GM19023 (cell line): ENCODE results near the gene EML6.
A peak's percentile ranks its signal among the peaks of the same experiment; 100 is the strongest.
"Not testable (repeated sequence)": the region's sequence is repeated elsewhere in the genome, so short reads cannot be mapped to it uniquely, and the experiment has no call there.

Source experiments
- ATAC-seq: cut with Tn5 transposase; IDR thresholded peaks from one replicate; pipeline ENCODE4 v1.9.1; 2021; ENCODE audit warnings: mild to moderate bottlenecking, moderate library complexity; ENCODE audit not compliant: unreplicated experiment

The EML6 gene

DNA sequence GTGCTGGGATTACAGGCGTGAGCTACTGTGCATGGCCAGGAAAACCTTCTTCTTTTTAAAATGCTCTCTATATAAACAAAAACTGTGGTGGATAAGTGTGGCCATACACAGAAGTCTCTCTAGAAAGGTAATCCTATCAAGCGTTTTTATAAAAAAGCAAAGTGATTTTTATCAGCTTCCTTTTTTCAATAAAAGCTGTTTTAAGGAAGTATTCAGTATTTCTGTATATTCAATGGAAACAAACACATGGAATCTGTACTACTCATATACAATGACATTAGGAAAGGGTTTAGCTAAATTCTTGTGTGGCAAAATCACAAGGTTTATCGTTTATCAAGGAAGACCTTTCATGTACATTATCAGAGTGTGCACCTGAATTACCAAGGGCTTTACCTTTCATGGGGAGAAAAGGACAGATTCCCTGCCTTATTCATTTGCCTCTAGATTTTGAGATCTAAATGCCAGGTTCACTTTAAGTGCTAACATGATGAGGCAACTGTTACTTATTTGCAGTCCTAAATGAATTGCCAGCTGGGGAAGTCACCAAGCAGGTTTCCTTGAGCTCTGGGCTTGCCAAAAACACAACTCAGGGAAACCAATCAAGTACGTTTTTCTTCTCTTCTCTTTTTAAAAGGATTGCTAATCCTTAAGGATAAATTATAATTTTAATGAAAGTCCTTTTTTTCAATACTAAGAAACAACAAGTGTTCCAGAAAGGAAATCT is 256.0 kb downstream of the EML6 start:
- ATAC-seq = no peak

DNA sequence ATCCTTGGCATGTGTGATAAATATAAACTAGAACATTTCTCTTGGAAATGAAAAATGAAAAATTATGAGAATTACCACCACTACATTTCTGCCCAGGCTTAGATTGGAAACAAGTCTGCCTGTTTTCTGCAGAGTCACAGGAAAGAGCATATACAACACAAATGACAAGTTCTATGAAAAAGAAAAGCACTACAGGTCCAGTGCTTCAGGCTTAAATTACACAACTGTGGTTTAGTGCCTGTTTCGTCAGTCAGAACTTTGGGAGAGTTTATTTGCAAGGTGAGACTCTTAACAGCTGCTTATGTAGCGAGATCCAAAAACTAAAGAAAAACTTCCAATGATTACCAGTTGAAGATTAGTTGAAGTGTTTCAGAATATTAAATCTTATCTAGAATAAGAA is 257.9 kb downstream of the EML6 start:
- no peak for ATAC-seq

DNA sequence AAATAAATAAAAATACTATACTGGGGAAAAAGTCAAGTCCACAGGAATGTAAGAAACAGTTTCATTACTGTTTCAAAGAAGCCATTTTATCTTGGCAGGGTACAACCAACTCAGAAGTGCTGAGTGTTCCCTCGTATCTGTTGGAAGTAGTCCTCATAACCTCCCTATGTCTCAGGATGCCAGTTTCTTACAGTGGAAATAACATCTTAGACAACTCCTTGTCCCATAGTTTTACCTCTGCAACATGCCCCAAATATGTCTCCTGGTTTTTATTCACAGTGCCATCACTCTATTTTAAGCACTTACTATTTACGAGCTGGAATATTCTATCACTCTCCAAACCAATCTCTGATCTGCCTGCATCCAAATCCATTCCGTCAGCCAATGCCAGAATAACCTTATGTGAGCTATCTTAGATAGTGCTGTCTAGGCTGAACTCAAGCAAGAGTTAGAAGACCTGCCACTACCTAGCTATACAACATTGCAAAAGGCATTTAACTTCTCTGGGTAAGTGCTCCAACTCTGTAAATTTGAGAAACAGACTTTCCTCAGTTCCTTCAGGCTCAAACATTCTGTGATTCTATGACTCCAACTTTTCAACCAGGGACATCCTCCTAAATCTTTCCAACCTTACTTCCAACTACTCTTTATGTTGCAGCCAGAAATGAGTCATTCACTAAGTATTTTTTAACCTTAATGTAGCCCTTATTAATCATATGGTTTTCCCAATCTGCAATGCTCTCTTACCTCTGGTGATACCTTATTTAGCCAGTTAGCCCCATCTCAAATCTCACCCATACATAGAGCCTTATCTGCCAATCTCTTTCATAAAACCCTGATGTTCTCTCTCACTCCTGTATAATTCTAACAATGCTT is 260.1 kb downstream of the EML6 start:
- ATAC-seq = no peak

DNA sequence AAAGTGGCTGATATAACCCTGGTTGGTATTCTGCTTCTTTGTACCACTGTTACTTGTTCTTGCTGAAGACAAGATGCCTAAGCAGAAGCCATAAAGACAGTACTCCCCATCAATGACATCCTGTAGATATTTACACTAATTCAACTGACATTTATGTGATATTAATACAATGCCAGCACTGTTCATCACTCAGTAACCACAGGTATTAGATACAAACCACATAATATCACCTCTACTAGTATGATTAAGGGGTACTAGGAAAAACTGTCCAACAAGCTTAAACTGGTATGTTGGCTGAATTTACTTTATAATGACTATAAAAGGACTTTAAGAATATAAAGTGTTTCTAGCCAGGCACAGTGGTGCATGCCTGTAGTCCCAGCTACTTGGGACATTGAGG is 261.0 kb downstream of the EML6 start:
- no peak for ATAC-seq

DNA sequence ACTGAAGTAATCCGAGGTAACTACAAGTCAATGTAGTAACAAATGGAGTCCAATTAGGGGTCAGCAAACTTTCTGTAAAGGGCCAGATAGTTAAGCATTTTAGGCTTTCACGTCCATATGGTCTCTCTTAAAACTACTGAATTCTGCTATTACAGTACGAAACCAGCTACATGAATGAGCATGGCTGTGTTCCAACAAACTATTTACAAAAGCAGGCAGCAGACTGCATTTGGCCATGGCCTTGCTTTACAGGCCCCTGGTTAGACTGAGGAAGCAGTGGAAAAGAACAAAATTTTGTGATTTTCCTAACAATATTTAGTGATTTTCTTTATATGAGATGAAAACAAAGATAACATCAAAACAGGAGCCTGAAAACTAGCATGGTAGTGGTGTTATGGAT is 262.8 kb downstream of the EML6 start:
- no peak for ATAC-seq

DNA sequence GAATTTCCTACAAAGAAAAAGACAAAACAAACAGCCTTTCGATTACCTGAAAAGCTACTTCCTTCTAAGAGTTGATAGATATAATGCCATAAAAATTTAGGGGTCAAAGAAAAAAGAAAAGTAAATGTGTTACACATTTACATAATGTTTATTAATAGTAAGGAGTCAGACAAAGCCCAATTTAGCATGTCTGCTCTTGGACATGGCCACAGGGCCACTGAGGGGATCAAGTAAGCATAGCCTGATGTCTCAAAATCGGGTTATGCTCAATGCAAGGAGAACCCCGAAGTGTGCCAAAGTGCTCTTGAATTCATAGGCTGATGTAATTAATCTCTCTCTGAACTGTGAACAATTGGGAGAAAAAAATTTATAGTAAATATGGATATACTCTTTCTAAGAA is 265.1 kb downstream of the EML6 start:
- ATAC-seq = no peak

DNA sequence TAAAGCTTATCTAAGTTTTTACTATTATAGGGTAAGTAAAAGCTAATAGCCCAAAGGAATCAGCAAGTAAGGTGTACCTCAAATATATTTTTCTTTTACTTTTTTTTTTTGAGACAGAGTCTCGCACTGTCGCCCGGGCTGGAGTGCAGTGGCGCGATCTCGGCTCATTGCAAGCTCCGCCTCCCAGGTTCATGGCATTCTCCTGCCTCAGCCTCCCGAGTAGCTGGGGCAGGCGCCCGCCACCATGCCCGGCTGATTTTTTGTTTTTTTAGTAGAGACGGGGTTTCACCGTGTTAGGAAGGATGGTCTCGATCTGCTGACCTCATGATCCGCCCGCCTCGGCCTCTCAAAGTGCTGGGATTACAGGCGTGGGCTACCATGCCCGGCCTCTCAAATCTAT is 267.2 kb downstream of the EML6 start:
- not testable (repeated sequence) for ATAC-seq

DNA sequence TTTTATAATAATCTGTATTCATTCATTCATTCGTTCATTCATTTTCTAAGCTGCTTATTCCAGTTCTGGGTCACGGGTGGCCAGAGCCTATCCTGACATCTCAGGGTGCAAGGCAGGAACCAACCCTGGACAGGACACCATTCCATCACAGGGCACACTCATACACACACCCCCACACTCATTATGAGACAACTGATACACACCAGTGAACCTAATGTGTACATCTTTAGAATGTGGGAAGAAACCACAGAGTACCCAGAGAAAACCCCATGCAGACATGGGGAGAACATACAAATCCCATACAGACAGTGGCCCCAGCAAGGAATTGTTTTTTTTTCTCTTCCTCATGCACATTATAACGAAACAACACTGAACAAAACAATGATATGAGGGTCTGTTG is 272.1 kb downstream of the EML6 start:
- no peak for ATAC-seq

DNA sequence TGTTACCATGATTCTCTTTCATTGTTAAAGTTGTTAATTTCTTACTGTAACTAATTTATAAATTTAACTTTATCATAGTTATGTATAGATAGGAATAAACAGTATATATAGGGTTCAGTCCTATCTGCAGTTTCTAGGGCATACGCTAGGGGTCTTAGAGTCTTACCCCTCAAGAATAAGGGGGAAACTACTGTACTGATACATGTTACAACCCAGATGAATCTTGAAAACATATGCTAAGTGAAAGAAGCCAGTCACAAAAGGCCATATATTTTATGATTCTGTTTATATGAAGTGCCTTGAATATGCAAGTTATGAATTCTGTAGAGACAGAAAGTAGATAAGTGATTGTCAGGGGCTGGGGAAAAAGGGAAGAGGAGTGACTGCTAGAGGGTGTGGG is 274.4 kb downstream of the EML6 start:
- ATAC-seq = no peak

DNA sequence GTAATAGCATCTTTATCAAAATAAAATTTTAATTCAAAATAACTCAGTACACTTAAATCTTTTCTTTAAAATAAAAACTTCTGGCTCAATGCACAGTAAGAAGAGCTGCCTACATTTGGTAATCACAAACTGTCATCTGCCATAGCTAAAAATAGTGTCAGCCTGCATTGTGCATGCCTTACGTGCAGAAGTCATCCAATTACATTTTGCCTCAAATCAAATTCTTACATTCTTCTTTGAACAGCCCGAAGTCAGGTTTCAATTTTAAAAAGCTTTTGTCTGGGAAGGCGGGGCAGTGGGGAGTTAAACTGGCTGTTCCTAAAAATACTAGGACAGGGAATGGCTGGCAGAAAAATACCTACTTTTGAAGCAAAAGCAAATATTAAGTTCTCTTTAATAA is 275.7 kb downstream of the EML6 start:
- no peak for ATAC-seq

DNA sequence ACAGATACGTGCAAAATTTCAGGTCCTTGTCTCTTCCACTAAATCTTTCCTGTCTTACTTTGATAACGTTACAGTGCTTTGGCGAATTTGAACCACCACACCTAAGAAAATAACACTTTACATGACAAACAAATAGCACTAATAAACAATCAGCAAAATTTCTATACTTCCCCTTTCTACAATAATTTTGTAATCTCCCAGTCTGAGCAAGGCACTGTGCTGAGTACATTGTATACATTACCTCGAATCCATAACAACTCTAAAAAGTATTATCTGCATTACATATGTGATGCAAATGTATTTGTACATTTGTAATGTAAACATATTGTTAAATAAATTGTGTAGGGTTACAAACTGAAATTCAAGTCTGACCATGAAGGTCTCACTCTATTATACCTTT is 276.9 kb downstream of the EML6 start:
- ATAC-seq = no peak

DNA sequence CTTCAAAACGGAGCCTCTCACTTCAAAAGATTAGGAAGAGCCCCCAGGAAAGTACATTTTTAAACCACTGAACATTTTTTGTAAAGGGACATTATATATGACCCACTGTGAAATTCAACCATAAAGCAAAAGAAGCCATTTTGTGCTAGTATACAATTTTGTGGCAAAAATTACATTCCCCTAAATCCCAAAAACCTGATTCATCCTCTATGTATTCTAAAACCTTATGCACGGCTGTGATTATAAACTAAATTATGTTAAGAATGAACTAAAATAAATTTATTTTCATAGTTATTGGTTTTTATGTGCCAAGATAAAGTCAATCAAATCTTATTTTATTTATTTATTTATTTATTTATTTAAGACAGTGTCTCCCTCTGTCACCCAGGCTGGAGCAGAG is 278.3 kb downstream of the EML6 start:
- no peak for ATAC-seq

DNA sequence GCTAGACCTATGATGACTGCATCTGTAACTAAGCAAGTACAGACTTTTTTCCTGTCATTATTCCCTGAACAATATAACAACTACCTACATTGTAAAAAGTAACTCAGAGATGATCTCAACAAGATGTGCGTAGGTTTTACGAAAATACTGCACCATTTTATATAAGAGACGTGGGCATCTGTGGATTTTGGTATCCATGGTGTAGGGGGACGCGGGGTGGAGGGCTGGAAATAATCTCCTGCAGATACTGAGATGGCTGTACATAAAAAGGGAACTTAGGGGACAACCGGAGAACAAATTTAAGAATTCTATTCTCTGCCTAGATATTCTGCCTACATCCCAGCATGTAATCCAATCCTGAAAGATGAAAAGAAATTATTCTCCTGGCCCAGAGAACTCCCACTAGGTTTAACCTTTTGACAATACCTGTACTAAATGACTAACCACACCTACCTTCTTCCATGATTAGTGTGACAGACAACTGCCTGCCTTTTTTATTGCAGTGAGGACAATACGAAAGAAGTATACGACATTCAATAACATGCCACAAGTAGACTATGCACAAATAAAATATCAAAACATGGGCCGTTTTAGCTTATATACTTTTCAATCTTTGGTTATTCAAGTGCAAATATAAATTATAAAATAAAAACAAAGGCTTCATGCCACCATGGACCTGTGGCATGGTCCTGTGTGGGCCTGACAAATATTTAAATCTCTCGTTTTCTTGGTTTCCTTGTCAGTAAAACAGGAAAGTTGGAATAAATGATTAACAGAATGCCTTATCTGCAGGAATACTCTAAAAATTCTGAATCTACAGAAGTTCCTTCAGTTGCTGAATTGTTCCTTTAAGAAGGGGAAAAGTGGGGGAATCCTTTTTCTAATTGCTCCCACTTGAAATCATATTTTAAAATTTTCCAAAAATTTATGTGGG is 280.5 kb downstream of the EML6 start:
- ATAC-seq = no peak

DNA sequence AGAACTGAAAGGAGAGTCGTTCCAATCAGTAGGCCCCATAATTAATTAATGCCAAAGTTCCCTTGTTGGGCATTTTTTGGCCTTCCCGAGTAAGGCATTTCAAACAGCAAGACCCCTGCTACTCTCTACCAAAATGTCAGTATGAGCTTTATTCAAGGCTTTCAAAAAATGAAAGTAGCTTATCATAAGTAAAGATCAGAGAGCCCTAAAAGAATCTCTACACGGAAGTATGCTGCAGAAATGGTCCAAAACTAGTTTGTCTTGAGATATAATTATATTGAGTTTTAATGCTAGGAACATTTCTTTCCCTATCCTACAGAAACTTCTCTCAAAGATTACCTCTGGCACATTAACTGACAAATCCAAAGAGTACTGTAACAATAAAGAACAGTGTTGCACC is 282.8 kb downstream of the EML6 start:
- no peak for ATAC-seq

DNA sequence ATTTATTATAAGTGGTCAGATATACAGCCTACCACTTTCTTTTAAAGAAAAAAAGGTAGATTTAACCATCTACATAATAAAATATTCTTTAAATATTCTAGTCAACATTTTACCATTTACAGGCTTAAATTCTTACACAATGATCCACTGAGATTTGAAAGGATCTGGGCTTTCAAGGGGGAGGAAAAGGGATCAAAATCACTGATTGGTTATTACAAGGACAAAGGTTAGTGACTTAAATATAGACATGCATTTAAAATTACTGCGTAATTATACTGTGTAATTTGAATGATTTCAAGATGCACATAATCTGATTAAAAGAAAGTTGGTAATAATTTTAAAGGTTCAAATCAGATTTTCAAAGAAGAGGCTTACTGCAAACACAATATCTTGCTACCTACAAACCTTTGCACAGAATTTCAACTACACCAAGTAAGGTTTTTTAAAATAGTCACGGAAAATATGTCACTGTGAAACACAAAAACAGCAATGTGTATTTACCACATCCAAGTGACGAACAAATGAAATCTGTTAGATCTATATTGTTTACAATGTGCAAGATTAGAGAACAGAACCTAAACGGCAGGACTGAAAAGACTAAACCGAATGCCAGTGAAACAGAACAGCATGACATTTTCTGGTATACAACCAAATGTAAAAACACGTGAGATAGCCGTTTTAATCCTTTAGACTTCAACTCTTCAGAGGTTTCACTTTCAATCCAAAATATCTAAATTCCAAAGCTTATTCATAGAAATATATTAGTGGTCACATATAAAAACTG is 286.0 kb downstream of the EML6 start:
- ATAC-seq = no peak

DNA sequence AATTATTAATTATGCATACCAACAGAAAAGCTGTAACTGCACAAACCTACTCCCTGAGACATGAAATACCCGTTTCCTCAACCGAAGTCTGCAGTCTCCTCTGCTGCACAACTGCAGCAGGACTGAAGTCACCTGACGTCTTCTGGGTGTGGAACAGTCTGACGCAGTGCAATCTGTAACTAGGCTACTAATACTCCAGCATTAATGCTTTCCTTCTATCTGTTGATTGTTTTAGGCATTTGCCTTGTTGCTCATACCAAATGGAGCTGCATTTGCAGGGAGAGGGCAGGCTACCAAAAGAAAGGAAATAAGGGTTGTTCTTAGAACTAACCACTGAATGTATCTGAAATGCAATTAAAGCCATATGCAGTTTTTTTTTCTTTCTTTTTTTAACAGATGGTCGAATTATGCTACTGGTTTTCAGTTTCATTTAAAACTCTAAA is 286.7 kb downstream of the EML6 start:
- peak; percentile 96 for ATAC-seq

DNA sequence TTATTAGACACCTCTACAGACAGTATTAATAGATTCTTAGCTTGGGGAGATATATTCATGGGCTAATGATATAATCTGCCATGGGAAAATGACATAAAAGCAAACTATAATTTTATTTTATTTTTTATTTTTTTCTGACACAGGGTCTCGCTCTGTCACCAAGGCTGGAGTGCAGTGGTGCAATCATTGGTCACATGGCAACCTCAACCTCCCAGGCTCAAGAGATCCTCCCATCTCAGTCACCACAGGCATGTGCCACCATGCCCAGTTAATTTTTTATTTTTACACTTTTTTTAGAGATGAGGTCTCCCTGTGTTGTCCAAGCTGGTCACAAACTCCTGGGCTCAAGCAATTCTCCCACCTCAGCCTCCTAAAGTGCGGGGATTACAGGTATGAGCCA is 287.5 kb downstream of the EML6 start:
- ATAC-seq = no peak

DNA sequence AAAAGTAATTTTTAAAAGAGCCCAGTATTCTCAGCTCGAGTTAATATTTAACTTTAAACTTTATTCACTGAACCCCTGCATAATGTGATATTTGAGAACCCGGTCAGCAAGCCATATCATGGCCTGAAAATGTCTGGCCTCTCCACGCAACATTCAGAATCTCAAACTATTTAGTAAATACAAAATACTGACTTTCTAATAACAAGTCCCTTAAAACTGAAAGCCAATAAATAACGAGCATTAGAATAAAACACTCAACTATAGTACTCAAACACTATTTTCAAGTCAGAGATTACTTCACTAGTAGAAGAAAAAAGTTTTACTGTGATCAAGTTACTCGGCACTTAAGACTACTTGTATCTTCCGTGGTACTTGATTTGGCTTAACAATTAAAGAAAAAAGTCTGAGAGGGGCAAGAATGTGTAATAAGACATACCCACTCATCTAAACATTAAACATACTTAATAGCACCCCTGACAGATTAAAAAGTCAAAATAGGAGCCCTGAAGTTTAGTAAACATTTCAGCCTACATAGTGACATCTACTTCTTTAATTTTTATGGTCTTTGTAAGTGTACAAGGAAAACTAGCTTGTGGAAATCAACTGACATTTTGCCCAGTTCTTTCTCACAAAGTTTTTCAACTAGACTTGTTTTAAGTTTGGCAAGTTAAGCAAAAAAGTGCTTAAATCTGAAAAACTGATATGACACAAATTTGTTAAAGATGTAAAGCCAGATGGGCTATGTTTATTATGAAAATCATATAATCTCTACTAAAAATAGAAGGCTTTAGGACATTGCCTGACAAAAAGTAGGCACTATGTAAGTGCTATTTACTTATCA is 288.6 kb downstream of the EML6 start:
- ATAC-seq = no peak

DNA sequence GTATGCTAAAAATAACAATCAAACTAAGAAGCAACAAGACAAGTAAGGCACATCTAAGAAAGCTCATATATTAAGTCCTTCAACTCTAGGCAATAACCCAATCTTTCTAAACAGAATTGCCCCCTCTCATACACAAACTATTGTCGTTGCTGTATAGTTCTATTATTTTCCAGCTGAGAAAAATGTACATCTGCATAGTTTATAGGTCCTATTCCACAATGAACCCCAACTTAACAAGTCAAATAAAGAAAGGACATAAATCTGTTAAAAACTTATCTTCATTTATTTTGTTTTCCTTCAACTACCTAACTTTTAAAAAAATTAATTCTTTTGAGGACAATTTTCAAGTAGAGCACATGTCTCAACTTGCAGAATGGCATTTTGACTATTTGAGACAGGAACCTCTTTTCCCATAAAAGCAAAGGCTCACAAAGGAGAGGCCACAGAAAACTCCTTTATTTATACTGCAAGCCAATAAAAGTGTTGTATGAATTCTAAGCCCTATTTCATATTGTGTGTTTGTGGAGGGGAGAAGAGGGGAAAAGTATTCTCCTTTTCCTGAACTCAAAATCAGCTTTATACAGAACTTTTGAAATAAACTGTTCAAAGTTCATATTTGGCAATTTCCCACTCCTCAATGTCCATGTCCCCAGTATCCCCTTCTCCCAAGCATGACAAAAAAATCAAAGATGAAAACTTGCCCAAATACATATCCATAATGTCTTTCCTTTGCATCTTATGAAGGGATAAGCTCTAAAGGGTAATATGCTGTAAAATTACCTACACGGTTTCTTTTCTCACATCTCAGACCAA is 289.4 kb downstream of the EML6 start:
- ATAC-seq = no peak
